NCI-H1694 treated with DMSO at 0.1 percent for 48 hours (cell line): ENCODE measurements around the gene TSPAN10.
A peak's percentile ranks its signal among the peaks of the same experiment; 100 is the strongest.
"Not testable (repeated sequence)": the region's sequence is repeated elsewhere in the genome, so short reads cannot be mapped to it uniquely, and the experiment has no call there.

Experiments used
- DNase-seq: peaks from one replicate; lab custom pipeline; 2025; lab: John Stamatoyannopoulos, UW

The TSPAN10 gene

DNA sequence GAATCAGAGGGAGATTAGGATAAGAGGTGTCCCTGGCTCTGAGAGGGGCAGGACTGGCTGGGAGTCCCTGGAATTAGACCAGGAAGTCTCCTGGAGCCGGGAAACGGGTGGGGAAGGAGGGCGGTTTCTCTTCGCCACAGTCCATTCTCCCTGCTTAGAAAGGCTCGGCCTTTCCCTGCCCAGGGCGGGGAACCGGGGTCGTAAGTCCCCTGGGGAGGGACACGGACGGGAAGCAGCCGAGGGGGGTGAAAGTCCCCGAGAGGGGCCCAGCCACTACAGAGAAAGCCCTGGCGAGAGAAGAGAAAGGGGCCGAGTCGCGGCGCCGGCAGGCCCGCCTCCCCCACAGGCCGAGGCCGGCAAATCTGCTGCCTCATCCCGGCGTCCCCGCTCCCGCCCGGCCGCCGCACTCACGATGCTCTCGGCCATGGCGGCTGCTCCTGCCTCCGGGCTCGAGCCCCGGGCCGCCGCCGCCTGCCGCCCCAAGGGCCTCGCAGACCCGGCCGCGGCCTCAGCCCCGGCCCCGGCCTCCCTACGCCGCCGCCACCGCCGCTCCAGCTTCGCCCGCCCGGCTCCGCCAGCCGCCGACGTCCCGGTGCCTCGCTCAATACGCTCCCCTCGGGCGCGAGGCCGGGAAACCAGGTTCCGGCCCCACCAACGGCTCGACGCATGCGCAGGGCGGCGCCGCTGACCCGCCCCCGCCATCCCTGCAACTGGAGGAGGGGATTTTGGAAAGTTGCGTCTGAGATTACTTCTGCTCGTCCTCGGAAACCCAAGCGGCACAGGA lies at the start of gene TSPAN10, which contains the start of gene NPLOC4:
TSS of gene TSPAN10 (plus strand) at position 692 of the 784 bp plus-strand sequence. CDS start 5,217 bp downstream, outside the sequence.
TSS of gene NPLOC4 (minus strand) at position 608 of the 784 bp plus-strand sequence. CDS start at position 426, 182 bp downstream.
- DNase-seq: peak; percentile 60

DNA sequence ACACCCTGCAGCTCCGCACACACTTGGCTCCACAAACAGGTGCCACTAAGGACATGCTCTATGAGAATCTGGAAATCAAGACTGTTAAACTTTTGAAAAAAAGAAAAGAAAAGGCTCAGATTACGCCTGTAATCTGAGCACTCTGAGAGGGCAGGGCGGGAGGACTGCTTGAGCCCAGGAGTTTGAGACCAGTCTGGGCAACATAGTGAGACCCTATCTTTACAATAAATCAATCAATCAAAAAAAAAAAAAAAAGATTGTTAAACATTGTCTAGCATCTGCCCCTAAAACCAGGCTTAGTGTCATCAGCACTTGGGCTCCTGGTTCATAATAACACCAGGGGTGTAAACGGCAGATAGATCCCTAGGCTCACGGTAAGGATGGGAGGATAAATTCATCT lies 47.4 kb upstream of the TSPAN10 start:
- no peak for DNase-seq

DNA sequence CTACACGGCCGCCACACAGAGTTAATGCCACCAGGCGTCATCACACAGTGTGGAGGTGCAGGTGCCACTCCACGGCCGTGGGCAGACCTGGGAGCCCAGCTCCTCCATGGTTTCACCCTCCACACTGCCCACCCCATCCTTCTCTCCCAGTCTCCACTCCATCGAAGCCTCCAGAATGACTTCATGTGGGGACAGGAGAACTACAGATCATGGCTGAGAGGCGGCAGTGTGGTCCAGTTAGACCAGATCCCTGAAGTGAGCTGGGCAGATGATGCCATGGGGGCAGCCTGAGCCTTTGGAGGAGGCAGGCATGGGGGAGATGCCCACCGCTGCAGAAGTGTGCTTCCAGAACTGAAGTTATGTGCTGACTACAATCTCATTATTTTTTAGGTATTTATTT lies 46.9 kb upstream of the TSPAN10 start:
- no peak for DNase-seq

DNA sequence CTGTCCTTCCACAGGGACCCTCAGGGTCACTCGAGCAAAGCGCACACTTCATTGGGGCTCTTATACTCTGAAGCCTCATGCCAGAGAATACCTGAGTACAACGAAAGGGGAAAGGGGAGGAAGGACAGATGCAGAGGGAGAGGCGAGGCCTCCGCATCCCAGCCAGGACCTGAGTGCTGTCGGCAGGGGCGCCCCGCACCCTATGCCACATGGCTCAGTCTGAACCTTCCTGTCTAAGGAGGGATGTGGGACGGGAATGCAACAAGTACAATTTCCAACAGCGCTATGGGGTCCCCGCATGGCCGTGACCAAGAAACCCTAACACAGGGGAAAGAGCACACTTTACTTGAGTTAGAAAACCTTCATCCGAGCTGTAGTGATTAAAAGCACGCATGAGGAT lies 45.0 kb upstream of the TSPAN10 start:
- DNase-seq: no peak

GRCh38 chr17:81593105-81593871 lies 43.7 kb upstream of the TSPAN10 start:
- no peak for DNase-seq

GRCh38 chr17:81599719-81600486 lies 37.1 kb upstream of the TSPAN10 start:
- no peak for DNase-seq

DNA sequence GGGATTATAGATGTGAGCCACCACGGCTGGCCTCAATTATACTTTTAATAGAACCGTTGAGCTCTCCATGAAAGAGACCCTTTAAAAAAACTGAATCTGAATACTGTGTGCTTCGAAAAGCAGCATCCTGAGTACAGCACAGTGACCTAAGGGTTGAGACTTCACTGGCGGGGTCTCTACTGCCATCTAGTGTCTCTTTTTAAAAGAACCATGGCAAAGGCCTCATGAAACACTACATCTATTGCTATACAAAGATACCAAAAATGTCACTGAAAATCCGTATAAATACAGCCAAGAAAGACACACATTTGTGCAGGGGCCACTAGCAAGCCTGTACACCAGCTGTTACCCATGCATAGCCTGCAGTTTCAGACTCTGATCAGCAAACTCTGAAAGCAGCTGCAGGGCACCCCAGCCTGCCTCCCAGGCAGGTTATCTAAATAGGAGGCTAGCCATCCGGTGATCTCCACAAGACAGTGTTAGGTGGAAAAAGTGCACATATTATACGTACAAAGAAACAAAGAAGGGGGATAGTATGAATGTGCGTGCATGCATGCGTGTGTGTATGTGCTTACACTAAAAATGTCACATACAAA lies 35.4 kb upstream of the TSPAN10 start:
- peak; percentile 83 for DNase-seq

- DNase-seq: no peak
These were observed 33.0 kb upstream of the TSPAN10 start for GRCh38 chr17:81603846-81604610.

DNA sequence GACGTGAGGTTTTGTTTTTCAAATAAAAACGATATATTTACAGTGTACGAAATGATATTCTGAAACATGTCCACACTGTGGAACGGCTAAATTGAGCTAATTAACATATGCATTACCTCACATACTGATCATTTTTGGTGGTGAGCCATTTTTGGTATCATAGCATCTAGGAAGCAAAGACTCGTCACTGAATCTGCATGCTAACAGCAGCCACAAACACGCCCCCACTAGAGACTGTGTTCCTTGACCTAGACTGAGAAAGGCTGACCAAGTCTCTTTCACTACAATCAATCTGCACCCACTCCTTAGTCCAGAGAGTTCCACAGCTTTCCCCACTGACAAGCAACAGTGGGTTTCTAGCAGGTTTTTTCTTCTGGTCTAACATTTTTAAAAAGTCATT lies 29.6 kb upstream of the TSPAN10 start:
- DNase-seq: no peak

GRCh38 chr17:81608082-81608481 lies 28.9 kb upstream of the TSPAN10 start:
- DNase-seq: no peak

DNA sequence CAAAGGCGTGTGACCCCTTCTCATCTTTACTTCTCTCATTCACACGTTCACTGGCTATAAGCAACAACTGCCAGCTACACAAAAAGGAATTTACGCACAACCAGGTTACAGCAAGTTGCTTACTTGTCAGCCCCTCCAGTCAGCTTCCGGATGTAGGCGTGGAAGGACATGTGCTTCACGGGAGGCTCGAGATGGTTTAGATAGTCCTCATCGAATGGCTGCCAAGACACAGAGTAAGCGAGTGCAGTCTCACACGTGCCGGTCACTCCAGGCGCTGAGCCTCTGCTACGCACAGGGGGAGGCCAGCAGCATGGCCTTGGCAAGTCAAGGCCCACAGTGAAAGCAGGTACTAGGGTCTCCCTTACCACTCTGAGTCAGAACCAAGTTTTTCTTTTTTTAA lies 28.4 kb upstream of the TSPAN10 start:
- no peak for DNase-seq

DNA sequence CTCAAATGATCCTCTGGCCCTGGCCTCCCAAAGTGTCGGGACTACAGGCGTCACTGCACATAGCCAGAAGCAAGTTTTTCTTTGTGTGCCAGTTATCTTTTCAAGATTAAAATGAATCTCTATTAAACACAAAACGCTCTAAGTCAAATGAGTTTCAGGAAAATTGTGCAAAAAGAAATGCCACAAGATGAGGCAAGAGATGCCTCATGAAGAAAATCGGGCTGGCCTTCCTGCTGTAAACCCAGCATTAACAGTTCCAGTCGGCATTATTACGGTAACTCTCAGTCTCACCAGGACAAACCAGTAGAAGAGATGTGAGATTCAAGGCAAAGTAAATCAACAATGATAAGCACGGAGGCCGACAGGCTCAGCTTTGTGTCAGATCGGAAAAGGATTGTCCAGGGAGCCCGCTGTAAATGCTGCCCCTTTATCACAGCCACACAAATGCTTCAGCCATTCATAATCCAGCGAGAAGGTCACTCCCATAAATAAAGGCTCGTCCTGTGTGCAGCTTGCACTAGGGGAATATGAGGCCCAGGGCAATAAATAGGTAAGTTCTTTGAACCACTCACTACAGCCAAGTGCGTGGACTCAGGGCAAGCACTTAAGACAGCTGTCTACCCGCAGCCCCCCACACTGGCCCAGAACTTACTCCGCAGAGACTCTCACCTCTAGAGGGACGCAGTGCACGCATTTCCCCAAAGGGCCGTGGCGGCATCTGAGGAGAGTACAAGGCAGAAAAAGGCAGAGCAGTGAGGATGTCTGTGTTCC lies 27.3 kb upstream of the TSPAN10 start:
- DNase-seq: no peak

GRCh38 chr17:81612172-81612970 lies 24.6 kb upstream of the TSPAN10 start:
- no peak for DNase-seq

- DNase-seq: no peak
These were observed 21.5 kb upstream of the TSPAN10 start for GRCh38 chr17:81615401-81615930.

- no peak for DNase-seq
These were observed 20.1 kb upstream of the TSPAN10 start for GRCh38 chr17:81616877-81617276.

DNA sequence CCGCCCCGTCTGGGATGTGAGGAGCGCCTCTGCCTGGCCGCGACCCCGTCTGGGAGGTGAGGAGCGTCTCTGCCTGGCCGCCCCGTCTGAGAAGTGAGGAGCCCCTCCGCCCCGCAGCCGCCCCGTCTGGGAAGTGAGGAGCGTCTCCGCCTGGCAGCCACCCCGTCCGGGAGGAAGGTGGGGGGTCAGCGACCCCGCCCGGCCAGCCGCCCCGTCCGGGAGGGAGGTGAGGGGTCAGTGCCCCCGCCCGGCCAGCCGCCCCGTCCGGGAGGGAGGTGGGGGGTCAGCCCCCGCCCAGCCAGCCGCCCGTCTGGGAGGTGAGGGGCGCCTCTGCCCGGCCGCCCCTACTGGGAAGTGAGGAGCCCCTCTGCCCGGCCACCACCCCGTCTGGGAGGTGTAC lies 18.7 kb upstream of the TSPAN10 start:
- not testable (repeated sequence) for DNase-seq

GRCh38 chr17:81621494-81622130 lies 15.4 kb upstream of the TSPAN10 start:
- DNase-seq: no peak

GRCh38 chr17:81630274-81630673 lies 6.7 kb upstream of the TSPAN10 start:
- DNase-seq: no peak

GRCh38 chr17:81631482-81631881 lies 5.5 kb upstream of the TSPAN10 start:
- no peak for DNase-seq
